ENCODE data around the gene ALPL.

The ALPL gene

GRCh38 chr1:21598904-21599303, 89.7 kb downstream of the ALPL start:
- no peak for DNase-seq (ENCODE audit: low read depth in 3 of 3)

GRCh38 chr1:21599402-21599801, 90.2 kb downstream of the ALPL start:
- DNase-seq (ENCODE audit: low read depth in 3 of 3): no peak

- no peak for DNase-seq (ENCODE audit: low read depth in 3 of 3)
Observed at GRCh38 chr1:21601278-21602048, 92.2 kb downstream of the ALPL start.

- no peak for DNase-seq (ENCODE audit: low read depth in 3 of 3)
Observed at GRCh38 chr1:21603177-21604138, 94.2 kb downstream of the ALPL start.

- no peak for DNase-seq (ENCODE audit: low read depth in 3 of 3)
Observed at GRCh38 chr1:21604208-21604957, 95.2 kb downstream of the ALPL start.

- no peak for DNase-seq (ENCODE audit: low read depth in 3 of 3)
Observed at GRCh38 chr1:21605012-21605715, 95.9 kb downstream of the ALPL start.

- DNase-seq (ENCODE audit: low read depth in 3 of 3): no peak
Observed at GRCh38 chr1:21605964-21606705, 96.9 kb downstream of the ALPL start.

GRCh38 chr1:21607549-21608529, 98.6 kb downstream of the ALPL start:
- DNase-seq (ENCODE audit: low read depth in 3 of 3): peak in 2 of 3 experiments; percentile 7 to 65

GRCh38 chr1:21608798-21609197, 99.6 kb downstream of the ALPL start:
- no peak for DNase-seq (ENCODE audit: low read depth in 3 of 3)

GRCh38 chr1:21610027-21610426, 100.8 kb downstream of the ALPL start:
- no peak for DNase-seq (ENCODE audit: low read depth in 3 of 3)

GRCh38 chr1:21610989-21611785, 102.0 kb downstream of the ALPL start:
- no peak for DNase-seq (ENCODE audit: low read depth in 3 of 3)

GRCh38 chr1:21612057-21612456, 102.8 kb downstream of the ALPL start:
- no peak for DNase-seq (ENCODE audit: low read depth in 3 of 3)

GRCh38 chr1:21613072-21613867, 104.0 kb downstream of the ALPL start:
- no peak for DNase-seq (ENCODE audit: low read depth in 3 of 3)

- DNase-seq (ENCODE audit: low read depth in 3 of 3): no peak
Observed at GRCh38 chr1:21614419-21615115, 105.3 kb downstream of the ALPL start.

GRCh38 chr1:21616372-21616771, 107.1 kb downstream of the ALPL start:
- DNase-seq (ENCODE audit: low read depth in 3 of 3): no peak

- DNase-seq (ENCODE audit: low read depth in 3 of 3): no peak
Observed at GRCh38 chr1:21617126-21617738, 108.0 kb downstream of the ALPL start.

- DNase-seq (ENCODE audit: low read depth in 3 of 3): no peak
Observed at GRCh38 chr1:21618059-21618458, 108.8 kb downstream of the ALPL start.

Measured in stimulated activated CD4-positive, alpha-beta T cell treated with anti-CD3 and anti-CD28 coated beads, TNF-alpha, amount 100 ng/mL, for 24 hours (primary cell).